PC-3 (cell line): ENCODE results near the gene A3GALT2. TPM values are rescaled to one million over a fixed set of nuclear protein-coding genes. Genes with fewer than 3 reads are reported as not detected.

Experiments used
- ATAC-seq: fragments of 200-7000 bp; cut with Tn5 transposase; 2 replicates; pipeline ENCODE4 v1.9.1; 2020; ENCODE audit warnings: mild to moderate bottlenecking, moderate library complexity
- BruUV-seq: library from RNA; stranded (reverse); fragments of 400-500 nt; replicated peaks from 2 replicates; lab custom pipeline; 2021; lab: Mats Ljungman, UMichigan
- CTCF ChIA-PET: fragments of 300-600 bp; sonication (Branson Sonifier 250); formaldehyde crosslinking; loops from one replicate; lab custom pipeline; 2022; ENCODE audit warnings: antibody characterized with exemption; lab: Charles Lee
- POLR2A ChIA-PET: fragments of 300-600 bp; sonication (Branson Sonifier 250); formaldehyde crosslinking; loops from one replicate; lab custom pipeline; 2022; ENCODE audit warnings: antibody characterized with exemption; ENCODE audit not compliant: unreplicated experiment; lab: Charles Lee
- DNase-seq: peaks from one replicate; pipeline ENCODE4 v3.0.0-alpha.2; 2015
- H2AFZ ChIP-seq: fragments of 300-600 bp; sonication (generic); 2 replicates; pipeline ENCODE4 v1.6.0; 2016; ENCODE audit warnings: antibody characterized with exemption, low read length
- H3F3A ChIP-seq: fragments of 300-600 bp; sonication (generic); one replicate; pipeline ENCODE4 v1.6.0; 2017; ENCODE audit warnings: antibody characterized with exemption, low read length, control low read depth, mild to moderate bottlenecking; ENCODE audit not compliant: unreplicated experiment
- H3K27ac ChIP-seq: fragments of 300-600 bp; sonication (generic); 2 replicates; pipeline ENCODE4 v1.5.1; 2016; ENCODE audit warnings: mild to moderate bottlenecking, low read length
- H3K27me3 ChIP-seq: fragments of 300-600 bp; sonication (generic); 2 replicates; pipeline ENCODE4 v1.6.1; 2016; ENCODE audit warnings: low read length, mixed read lengths
- H3K36me3 ChIP-seq: fragments of 300-600 bp; sonication (generic); 2 replicates; pipeline ENCODE4 v1.6.1; 2016; ENCODE audit warnings: low read depth, mixed run types, low read length, mixed read lengths
- H3K4me1 ChIP-seq: fragments of 300-600 bp; sonication (generic); 2 replicates; pipeline ENCODE4 v1.5.1; 2016; ENCODE audit warnings: low read length; ENCODE audit not compliant: insufficient read depth
- H3K4me2 ChIP-seq: fragments of 300-600 bp; sonication (generic); 2 replicates; pipeline ENCODE4 v1.6.0; 2016; ENCODE audit warnings: low read length
- H3K4me3 ChIP-seq: fragments of 300-600 bp; sonication (generic); 2 replicates; pipeline ENCODE4 v1.5.1; 2016; ENCODE audit warnings: mild to moderate bottlenecking, low read length, mixed read lengths
- H3K79me2 ChIP-seq: fragments of 300-600 bp; sonication (generic); 2 replicates; pipeline ENCODE4 v1.6.1; 2017; ENCODE audit warnings: low read length, mixed read lengths
- H3K9ac ChIP-seq: fragments of 300-600 bp; sonication (generic); 2 replicates; pipeline ENCODE4 v1.6.0; 2016; ENCODE audit warnings: mild to moderate bottlenecking, low read length
- H3K9me2 ChIP-seq: fragments of 300-600 bp; sonication (generic); replicated peaks from 2 replicates; pipeline ENCODE4 v1.6.1; 2016; ENCODE audit warnings: mixed run types, low read length, mixed read lengths
- H3K9me3 ChIP-seq: fragments of 300-600 bp; sonication (generic); 2 replicates; pipeline ENCODE4 v1.6.1; 2016; ENCODE audit warnings: low read length, mixed read lengths
- H4K20me1 ChIP-seq: fragments of 300-600 bp; sonication (generic); 2 replicates; pipeline ENCODE4 v1.6.1; 2016; ENCODE audit warnings: low read length, mixed read lengths
- CTCF ChIP-seq: fragments of 300-600 bp; sonication (generic); conservative IDR thresholded peaks from 2 replicates; pipeline ENCODE4 v1.5.1; 2017; ENCODE audit warnings: antibody characterized with exemption, low read depth, mild to moderate bottlenecking, low read length
- EZH2 ChIP-seq: fragments of 300-600 bp; sonication (generic); IDR thresholded peaks from one replicate; pipeline ENCODE4 v1.6.1; 2017; ENCODE audit warnings: antibody characterized with exemption, mild to moderate bottlenecking, low read length; ENCODE audit not compliant: unreplicated experiment
- EZH2phosphoT487 ChIP-seq: fragments of 300-600 bp; sonication (generic); IDR thresholded peaks from 2 replicates; pipeline ENCODE4 v1.6.1; 2018; ENCODE audit warnings: mild to moderate bottlenecking, antibody characterized with exemption, low read length, borderline replicate concordance
- intact Hi-C: fragments of 100-400 bp; cut with micrococcal nuclease; formaldehyde crosslinking; loops from 2 replicates; pipeline ENCODE4 v1.9.0; 2023
- total RNA-seq: library from RNA; depleted of rRNA; stranded (reverse); fragments of >200 nt; gene quantifications from 2 replicates; pipeline ENCODE4 v1.2.3, GENCODE V29; 2014

Gene A3GALT2
- total RNA-seq, 1 experiment from 2014 or later, result not detected

GRCh38 chr1:33276573-33277298 lies 44.2 kb downstream of the A3GALT2 start:
- ChIA-PET CTCF (no interaction called here), POLR2A (no interaction called here)
- BruUV-seq, result no TSS peak
- H3K9me2 ChIP-seq, result no peaks in the 10 kb centered on the region
- ATAC-seq (no peak), DNase-seq (no peak)
- H3K36me3 ChIP-seq, result no peaks in the 10 kb centered on the region
- no peak for TF ChIP-seq EZH2
- TF ChIP-seq CTCF, result no peak
- no peak for TF ChIP-seq EZH2phosphoT487
- intact Hi-C loops, result no loop called here
- no peaks in the 10 kb centered on the region for H3K9me3 ChIP-seq
- H3K4me2 ChIP-seq, result no peak overlapping the region
- no peaks in the 10 kb centered on the region for H4K20me1 ChIP-seq
- H3K9ac ChIP-seq, result no peak overlapping the region
- H3K4me1 ChIP-seq, result peaks cover 4% of the 10 kb centered on the region; the same call in 1 of the 2 replicates
- H3K27me3 ChIP-seq, result no peaks in the 10 kb centered on the region
- no peaks in the 10 kb centered on the region for H3F3A ChIP-seq
- H2AFZ ChIP-seq, result no peak overlapping the region
- H3K27ac ChIP-seq, result no peak overlapping the region
- no peak overlapping the region for H3K4me3 ChIP-seq
- no peaks in the 10 kb centered on the region for H3K79me2 ChIP-seq

GRCh38 chr1:33275706-33276572 lies 45.0 kb downstream of the A3GALT2 start:
- Histone ChIP-seq H3K36me3 (no peaks in the 10 kb centered on the region), H2AFZ (no peak overlapping the region), H3K27ac (no peak overlapping the region), H3K9me2 (no peaks in the 10 kb centered on the region), H3F3A (no peaks in the 10 kb centered on the region), H3K9me3 (no peaks in the 10 kb centered on the region), H3K9ac (no peak overlapping the region), H3K4me2 (no peak overlapping the region), H3K4me1 (peaks cover 4% of the 10 kb centered on the region; the same call in 1 of the 2 replicates), H3K27me3 (no peaks in the 10 kb centered on the region), H3K79me2 (no peaks in the 10 kb centered on the region), H4K20me1 (no peaks in the 10 kb centered on the region), H3K4me3 (no peak overlapping the region)
- no peak for ATAC-seq
- intact Hi-C loops, result no loop called here
- ChIA-PET POLR2A (no interaction called here), CTCF (no interaction called here)
- TF ChIP-seq EZH2, result no peak
- no peak for TF ChIP-seq CTCF
- no peak for TF ChIP-seq EZH2phosphoT487
- no peak for DNase-seq
- no TSS peak for BruUV-seq

GRCh38 chr1:33275195-33275594 lies 45.7 kb downstream of the A3GALT2 start:
- no peaks in the 10 kb centered on the region for H4K20me1 ChIP-seq
- no peaks in the 10 kb centered on the region for H3K79me2 ChIP-seq
- no peak overlapping the region for H3K4me2 ChIP-seq
- H3K9me2 ChIP-seq, result no peaks in the 10 kb centered on the region
- H3K4me1 ChIP-seq, result peaks cover 4% of the 10 kb centered on the region; the same call in 1 of the 2 replicates
- no peak overlapping the region for H3K27ac ChIP-seq
- no TSS peak for BruUV-seq
- DNase-seq (no peak), ATAC-seq (no peak)
- intact Hi-C loops, result no loop called here
- no peak overlapping the region for H3K9ac ChIP-seq
- no peaks in the 10 kb centered on the region for H3F3A ChIP-seq
- ChIA-PET POLR2A (no interaction called here), CTCF (no interaction called here)
- H3K27me3 ChIP-seq, result no peaks in the 10 kb centered on the region
- H3K9me3 ChIP-seq, result no peaks in the 10 kb centered on the region
- no peak overlapping the region for H2AFZ ChIP-seq
- no peaks in the 10 kb centered on the region for H3K36me3 ChIP-seq
- no peak overlapping the region for H3K4me3 ChIP-seq
- no peak for TF ChIP-seq EZH2
- TF ChIP-seq CTCF, result no peak
- TF ChIP-seq EZH2phosphoT487, result no peak
